Measurements from ENCODE around the gene RIOK2. TPM values are rescaled to one million over a fixed set of nuclear protein-coding genes. Genes with fewer than 3 reads are reported as not detected.

RIOK2 gene
- total RNA-seq, 1 donor = 29.7 TPM

DNA sequence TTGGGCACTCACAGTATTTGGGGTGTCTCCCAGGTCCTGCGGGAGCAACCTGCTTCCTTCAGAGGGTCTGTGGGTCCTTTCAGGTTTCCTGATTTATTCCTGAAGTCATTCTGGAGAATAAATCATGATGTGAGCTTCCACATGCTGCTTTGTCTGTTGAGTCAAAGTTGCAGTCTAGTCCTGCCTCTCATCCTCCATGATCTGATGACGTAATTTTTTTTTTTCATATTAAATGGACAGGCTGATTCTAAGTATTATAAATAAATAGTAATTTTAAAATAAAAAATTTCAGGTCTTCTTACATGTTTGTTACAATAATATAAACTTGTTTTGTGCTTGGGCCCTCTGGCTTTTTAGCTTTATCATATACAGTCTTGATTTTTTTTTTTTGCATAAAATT, 26.3 kb upstream of the RIOK2 start:
- Histone ChIP-seq H4K20me1 (ENCODE audit: insufficient read depth, low read length) (no peaks in the 10 kb centered on the region), H2AFZ (ENCODE audit: low read length) (no peak overlapping the region), H3K27ac (ENCODE audit: low read depth, low read length) (no peak overlapping the region), H3K9me3 (ENCODE audit: low read depth, low read length) (no peaks in the 10 kb centered on the region), H3K79me2 (ENCODE audit: insufficient read depth, low read length) (no peaks in the 10 kb centered on the region), H3K36me3 (ENCODE audit: insufficient read depth, low read length) (no peaks in the 10 kb centered on the region), H3K4me3 (ENCODE audit: insufficient read depth, low read length) (no peak overlapping the region), H3K4me1 (ENCODE audit: insufficient read depth, low read length) (no peaks in the 10 kb centered on the region), H3K27me3 (ENCODE audit: insufficient read depth, low read length) (no peaks in the 10 kb centered on the region), H3K4me2 (ENCODE audit: insufficient read depth, low read length) (no peak overlapping the region)
- no peak for DNase-seq (ENCODE audit: insufficient read length, low spot score, missing footprints)
- TF ChIP-seq, protein P1, sequence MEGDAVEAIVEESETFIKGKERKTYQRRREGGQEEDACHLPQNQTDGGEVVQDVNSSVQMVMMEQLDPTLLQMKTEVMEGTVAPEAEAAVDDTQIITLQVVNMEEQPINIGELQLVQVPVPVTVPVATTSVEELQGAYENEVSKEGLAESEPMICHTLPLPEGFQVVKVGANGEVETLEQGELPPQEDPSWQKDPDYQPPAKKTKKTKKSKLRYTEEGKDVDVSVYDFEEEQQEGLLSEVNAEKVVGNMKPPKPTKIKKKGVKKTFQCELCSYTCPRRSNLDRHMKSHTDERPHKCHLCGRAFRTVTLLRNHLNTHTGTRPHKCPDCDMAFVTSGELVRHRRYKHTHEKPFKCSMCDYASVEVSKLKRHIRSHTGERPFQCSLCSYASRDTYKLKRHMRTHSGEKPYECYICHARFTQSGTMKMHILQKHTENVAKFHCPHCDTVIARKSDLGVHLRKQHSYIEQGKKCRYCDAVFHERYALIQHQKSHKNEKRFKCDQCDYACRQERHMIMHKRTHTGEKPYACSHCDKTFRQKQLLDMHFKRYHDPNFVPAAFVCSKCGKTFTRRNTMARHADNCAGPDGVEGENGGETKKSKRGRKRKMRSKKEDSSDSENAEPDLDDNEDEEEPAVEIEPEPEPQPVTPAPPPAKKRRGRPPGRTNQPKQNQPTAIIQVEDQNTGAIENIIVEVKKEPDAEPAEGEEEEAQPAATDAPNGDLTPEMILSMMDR (IDR thresholded peaks at IDR 0.05; ENCODE audit: extremely low read depth, low read depth, low read length) = no peak

DNA sequence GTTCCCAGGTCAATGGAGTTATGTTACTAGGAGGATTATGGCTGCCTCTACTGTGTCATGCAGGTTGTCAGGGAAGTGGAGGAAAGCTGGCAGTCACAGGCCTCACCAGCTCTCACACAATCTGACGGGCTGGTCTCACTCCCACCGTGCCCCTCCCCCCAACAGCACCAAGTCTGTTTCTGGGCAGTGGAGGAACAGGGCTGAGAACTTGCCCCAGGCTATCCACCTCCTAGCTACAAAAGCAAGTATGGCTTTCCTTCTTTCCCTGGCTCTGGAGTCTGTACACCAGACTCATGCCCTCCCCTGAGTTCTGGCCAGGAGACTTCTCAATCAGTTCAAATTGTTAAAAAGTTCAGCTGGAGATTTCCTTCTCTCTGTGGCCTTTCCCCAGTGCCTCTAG, 25.7 kb upstream of the RIOK2 start:
- TF ChIP-seq, protein P1 (IDR thresholded peaks at IDR 0.05; ENCODE audit: extremely low read depth, low read depth, low read length) = no peak
- no peak overlapping the region for H3K4me2 ChIP-seq (ENCODE audit: insufficient read depth, low read length)
- H3K4me1 ChIP-seq (ENCODE audit: insufficient read depth, low read length) = no peaks in the 10 kb centered on the region
- H3K79me2 ChIP-seq (ENCODE audit: insufficient read depth, low read length) = no peaks in the 10 kb centered on the region
- H3K36me3 ChIP-seq (ENCODE audit: insufficient read depth, low read length) = no peaks in the 10 kb centered on the region
- H3K27ac ChIP-seq (ENCODE audit: low read depth, low read length) = no peak overlapping the region
- no peaks in the 10 kb centered on the region for H3K9me3 ChIP-seq (ENCODE audit: low read depth, low read length)
- no peaks in the 10 kb centered on the region for H3K27me3 ChIP-seq (ENCODE audit: insufficient read depth, low read length)
- no peaks in the 10 kb centered on the region for H4K20me1 ChIP-seq (ENCODE audit: insufficient read depth, low read length)
- no peak for DNase-seq (ENCODE audit: insufficient read length, low spot score, missing footprints)
- H3K4me3 ChIP-seq (ENCODE audit: insufficient read depth, low read length) = no peak overlapping the region
- no peak overlapping the region for H2AFZ ChIP-seq (ENCODE audit: low read length)

DNA sequence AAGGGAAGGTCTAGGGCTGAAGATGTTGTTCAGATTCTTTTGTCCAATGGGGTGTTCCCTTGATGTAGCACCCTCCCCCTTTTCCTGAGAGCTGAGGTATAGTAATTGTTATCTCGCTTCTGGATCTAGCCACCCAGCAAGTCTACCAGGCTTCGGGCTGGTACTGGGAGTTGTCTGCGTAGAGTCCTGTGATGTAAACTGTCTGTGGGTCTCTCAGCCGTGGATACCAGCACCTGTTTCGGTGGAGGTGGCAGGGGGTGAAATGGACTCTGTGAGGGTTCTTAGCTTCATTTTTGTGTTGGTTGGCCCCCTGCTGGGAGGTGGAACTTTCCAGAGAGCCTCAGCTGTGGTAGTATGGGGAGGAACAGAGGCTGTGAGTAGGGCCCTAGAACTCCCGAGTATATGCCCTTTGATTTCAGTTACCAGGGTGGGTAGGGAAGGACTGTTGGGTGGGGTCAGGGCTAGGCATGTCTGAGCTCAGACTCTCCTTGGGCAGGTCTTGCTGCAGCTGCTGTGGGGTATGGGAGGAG, 25.2 kb upstream of the RIOK2 start:
- Histone ChIP-seq H3K4me1 (ENCODE audit: insufficient read depth, low read length) (no peaks in the 10 kb centered on the region), H4K20me1 (ENCODE audit: insufficient read depth, low read length) (no peaks in the 10 kb centered on the region), H3K36me3 (ENCODE audit: insufficient read depth, low read length) (no peaks in the 10 kb centered on the region)

DNA sequence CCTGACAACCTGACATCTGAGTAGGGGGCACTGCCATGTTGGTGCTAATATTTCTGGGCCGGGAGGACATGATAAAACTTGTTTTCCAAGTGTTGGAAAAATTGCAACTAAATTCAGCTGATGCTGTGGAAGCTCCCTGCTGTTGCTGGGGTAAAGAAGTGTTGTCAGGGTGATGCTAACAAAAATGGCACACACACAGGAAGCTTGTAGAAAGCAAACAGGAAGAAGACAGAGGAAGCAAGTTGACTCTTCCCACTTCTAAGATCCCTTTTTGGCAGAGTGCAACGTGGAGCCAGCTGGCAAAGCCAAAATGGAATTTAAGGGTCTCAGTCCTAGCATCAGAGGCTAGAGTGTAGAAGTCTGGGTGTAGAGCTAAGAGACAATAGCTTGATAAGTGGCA, 11.3 kb upstream of the RIOK2 start:
- no peak overlapping the region for H3K4me2 ChIP-seq (ENCODE audit: insufficient read depth, low read length)
- no peak overlapping the region for H3K4me3 ChIP-seq (ENCODE audit: insufficient read depth, low read length)
- no peaks in the 10 kb centered on the region for H3K27me3 ChIP-seq (ENCODE audit: insufficient read depth, low read length)
- TF ChIP-seq, protein P1 (IDR thresholded peaks at IDR 0.05; ENCODE audit: extremely low read depth, low read depth, low read length) = no peak
- no peak for DNase-seq (ENCODE audit: insufficient read length, low spot score, missing footprints)
- no peaks in the 10 kb centered on the region for H3K9me3 ChIP-seq (ENCODE audit: low read depth, low read length)
- H3K27ac ChIP-seq (ENCODE audit: low read depth, low read length) = no peak overlapping the region
- H3K4me1 ChIP-seq (ENCODE audit: insufficient read depth, low read length) = no peaks in the 10 kb centered on the region
- H3K36me3 ChIP-seq (ENCODE audit: insufficient read depth, low read length) = no peaks in the 10 kb centered on the region
- no peaks in the 10 kb centered on the region for H4K20me1 ChIP-seq (ENCODE audit: insufficient read depth, low read length)
- no peaks in the 10 kb centered on the region for H3K79me2 ChIP-seq (ENCODE audit: insufficient read depth, low read length)
- H2AFZ ChIP-seq (ENCODE audit: low read length) = peak overlapping the region; percentile 24

More for the DNA sequence above, 25.2 kb upstream of the RIOK2 start:
- no peaks in the 10 kb centered on the region for H3K27me3 ChIP-seq (ENCODE audit: insufficient read depth, low read length)
- H3K4me2 ChIP-seq (ENCODE audit: insufficient read depth, low read length) = no peak overlapping the region
- H2AFZ ChIP-seq (ENCODE audit: low read length) = no peak overlapping the region
- no peak overlapping the region for H3K27ac ChIP-seq (ENCODE audit: low read depth, low read length)
- no peaks in the 10 kb centered on the region for H3K9me3 ChIP-seq (ENCODE audit: low read depth, low read length)
- TF ChIP-seq, protein P1 (IDR thresholded peaks at IDR 0.05; ENCODE audit: extremely low read depth, low read depth, low read length) = no peak
- H3K4me3 ChIP-seq (ENCODE audit: insufficient read depth, low read length) = no peak overlapping the region
- no peak for DNase-seq (ENCODE audit: insufficient read length, low spot score, missing footprints)
- H3K79me2 ChIP-seq (ENCODE audit: insufficient read depth, low read length) = no peaks in the 10 kb centered on the region

Measured in osteoblast (primary cell).